ENCODE results near the gene ZBBX.
"Not testable (repeated sequence)": the region's sequence is repeated elsewhere in the genome, so short reads cannot be mapped to it uniquely, and the experiment has no call there.

Gene ZBBX

GRCh38 chr3:167380004-167380689 is at the start of gene ZBBX:
TSS of gene ZBBX (minus strand) at chr3:167380297. CDS start at chr3:167372901, 7,396 bp downstream.
- peak; percentile 75 for DNase-seq (ENCODE audit: low read depth)

- not testable (repeated sequence) for DNase-seq (ENCODE audit: low read depth)
Observed at GRCh38 chr3:167426962-167427361, 46.9 kb upstream of the ZBBX start.

GRCh38 chr3:167422396-167422795 is 42.3 kb upstream of the ZBBX start:
- DNase-seq (ENCODE audit: low read depth) = not testable (repeated sequence)

GRCh38 chr3:167409611-167410010 is 29.5 kb upstream of the ZBBX start:
- no peak for DNase-seq (ENCODE audit: low read depth)

GRCh38 chr3:167406876-167407492 is 26.9 kb upstream of the ZBBX start:
- DNase-seq (ENCODE audit: low read depth) = no peak

GRCh38 chr3:167397826-167398225 is 17.7 kb upstream of the ZBBX start:
- no peak for DNase-seq (ENCODE audit: low read depth)

GRCh38 chr3:167396075-167396474 is 16.0 kb upstream of the ZBBX start:
- no peak for DNase-seq (ENCODE audit: low read depth)

GRCh38 chr3:167394003-167394402 is 13.9 kb upstream of the ZBBX start:
- no peak for DNase-seq (ENCODE audit: low read depth)

GRCh38 chr3:167382155-167382554 is 2.1 kb upstream of the ZBBX start:
- DNase-seq (ENCODE audit: low read depth) = no peak

- DNase-seq (ENCODE audit: low read depth) = no peak
Observed at GRCh38 chr3:167375478-167375877, 4.6 kb downstream of the ZBBX start.

GRCh38 chr3:167372138-167372537 is 8.0 kb downstream of the ZBBX start:
- DNase-seq (ENCODE audit: low read depth) = no peak

- DNase-seq (ENCODE audit: low read depth) = no peak
Observed at GRCh38 chr3:167361948-167362347, 18.1 kb downstream of the ZBBX start.

- DNase-seq (ENCODE audit: low read depth) = no peak
Observed at GRCh38 chr3:167361306-167361705, 18.8 kb downstream of the ZBBX start.

GRCh38 chr3:167355446-167355845 is 24.7 kb downstream of the ZBBX start:
- no peak for DNase-seq (ENCODE audit: low read depth)

GRCh38 chr3:167354751-167355150 is 25.3 kb downstream of the ZBBX start:
- no peak for DNase-seq (ENCODE audit: low read depth)

GRCh38 chr3:167350245-167350862 is 29.7 kb downstream of the ZBBX start:
- no peak for DNase-seq (ENCODE audit: low read depth)

- DNase-seq (ENCODE audit: low read depth) = no peak
Observed at GRCh38 chr3:167346171-167346570, 33.9 kb downstream of the ZBBX start.

GRCh38 chr3:167330993-167331785 is 48.9 kb downstream of the ZBBX start:
- no peak for DNase-seq (ENCODE audit: low read depth)

- no peak for DNase-seq (ENCODE audit: low read depth)
Observed at GRCh38 chr3:167323572-167323971, 56.5 kb downstream of the ZBBX start.

GRCh38 chr3:167318996-167319615 is 61.0 kb downstream of the ZBBX start:
- no peak for DNase-seq (ENCODE audit: low read depth)

GRCh38 chr3:167318306-167318705 is 61.8 kb downstream of the ZBBX start:
- DNase-seq (ENCODE audit: low read depth) = no peak

- no peak for DNase-seq (ENCODE audit: low read depth)
Observed at GRCh38 chr3:167306319-167306718, 73.8 kb downstream of the ZBBX start.
